WTC11 (cell line): ENCODE data around the gene GPR155. TPM values are rescaled to one million over a fixed set of nuclear protein-coding genes. Genes with fewer than 3 reads are reported as not detected.

ENCODE experiments used
- ATAC-seq: fragments of 200-7000 bp; cut with Tn5 transposase; 2 replicates; pipeline ENCODE4 v1.10.0; 2021; ENCODE audit warnings: mild to moderate bottlenecking, moderate library complexity
- CTCF ChIA-PET: fragments of 300-600 bp; sonication (Branson Sonifier 250); formaldehyde crosslinking; loops from one replicate; lab custom pipeline; 2021; ENCODE audit warnings: antibody characterized with exemption; lab: Charles Lee
- POLR2A ChIA-PET: fragments of 350-600 bp; sonication (Branson Sonifier 250); formaldehyde crosslinking; loops from one replicate; lab custom pipeline; 2021; ENCODE audit warnings: antibody characterized with exemption; lab: Charles Lee
- DNase-seq: peaks from one replicate; pipeline ENCODE4 v3.0.0; 2021; ENCODE audit warnings: low spot score
- H3K27ac Mint-ChIP-seq: 2 replicates; pipeline ENCODE4 v1.8.0; 2021; ENCODE audit warnings: mixed read lengths
- H3K27me3 Mint-ChIP-seq: 2 replicates; pipeline ENCODE4 v1.8.0; 2021; ENCODE audit warnings: low read depth, mild to moderate bottlenecking, moderate library complexity, mixed read lengths
- H3K36me3 Mint-ChIP-seq: 2 replicates; pipeline ENCODE4 v1.8.0; 2021; ENCODE audit warnings: mixed read lengths
- H3K4me1 Mint-ChIP-seq: 2 replicates; pipeline ENCODE4 v1.8.0; 2022; ENCODE audit warnings: mixed read lengths
- H3K4me3 Mint-ChIP-seq: 2 replicates; pipeline ENCODE4 v1.8.0; 2021; ENCODE audit warnings: mild to moderate bottlenecking, moderate library complexity, mixed read lengths
- H3K9me3 Mint-ChIP-seq: 2 replicates; pipeline ENCODE4 v1.8.0; 2021; ENCODE audit warnings: mixed read lengths
- AFF4 ChIP-seq: sonication (generic); formaldehyde crosslinking; IDR thresholded peaks from 2 replicates; pipeline ENCODE4 v1.8.1; 2023; ENCODE audit warnings: mild to moderate bottlenecking, missing genetic modification reagents, borderline replicate concordance
- AR ChIP-seq: fragments of 250-450 bp; sonication (Bioruptor Pico); IDR thresholded peaks from 2 replicates; pipeline ENCODE4 v1.9.0; 2021; ENCODE audit warnings: mild to moderate bottlenecking
- ATF2 ChIP-seq: sonication (generic); formaldehyde crosslinking; IDR thresholded peaks from 2 replicates; pipeline ENCODE4 v1.8.1; 2022; ENCODE audit warnings: low read depth, missing genetic modification reagents, borderline replicate concordance
- JAZF1 ChIP-seq: fragments of 250-450 bp; sonication (Bioruptor Pico); IDR thresholded peaks from 2 replicates; pipeline ENCODE4 v1.9.0; 2021; ENCODE audit warnings: moderate library complexity, mild to moderate bottlenecking, inconsistent platforms
- KAT7 ChIP-seq: sonication (generic); formaldehyde crosslinking; IDR thresholded peaks from 2 replicates; pipeline ENCODE4 v1.8.1; 2023; ENCODE audit warnings: missing genetic modification reagents, mild to moderate bottlenecking, borderline replicate concordance
- MAX ChIP-seq: sonication (generic); formaldehyde crosslinking; IDR thresholded peaks from 2 replicates; pipeline ENCODE4 v1.8.0; 2022; ENCODE audit warnings: mild to moderate bottlenecking, missing genetic modification reagents
- NR2C2 ChIP-seq: sonication (generic); formaldehyde crosslinking; IDR thresholded peaks from 2 replicates; pipeline ENCODE4 v1.8.0; 2022; ENCODE audit warnings: mild to moderate bottlenecking, missing genetic modification reagents
- SP1 ChIP-seq: sonication (generic); formaldehyde crosslinking; conservative IDR thresholded peaks from 2 replicates; pipeline ENCODE4 v1.8.1; 2022; ENCODE audit warnings: missing genetic modification reagents
- ZBTB43 ChIP-seq: sonication (generic); formaldehyde crosslinking; IDR thresholded peaks from 2 replicates; pipeline ENCODE4 v1.8.1; 2023; ENCODE audit warnings: mild to moderate bottlenecking, missing genetic modification reagents
- ZMAT4 ChIP-seq: fragments of 250-450 bp; sonication (Bioruptor Pico); IDR thresholded peaks from 2 replicates; pipeline ENCODE4 v1.9.0; 2021; ENCODE audit warnings: mild to moderate bottlenecking
- ZNF121 ChIP-seq: sonication (generic); formaldehyde crosslinking; IDR thresholded peaks from 2 replicates; pipeline ENCODE4 v1.8.0; 2023; ENCODE audit warnings: missing genetic modification reagents
- ZNF232 ChIP-seq: sonication (generic); formaldehyde crosslinking; IDR thresholded peaks from 2 replicates; pipeline ENCODE4 v1.8.0; 2022; ENCODE audit warnings: mild to moderate bottlenecking, missing genetic modification reagents
- ZNF396 ChIP-seq: fragments of 250-450 bp; sonication (Bioruptor Pico); IDR thresholded peaks from 2 replicates; pipeline ENCODE4 v1.8.0; 2021; ENCODE audit warnings: mild to moderate bottlenecking, moderate library complexity, borderline replicate concordance
- total RNA-seq: library from RNA; stranded (reverse); gene quantifications from 3 replicates; pipeline ENCODE4 v1.2.3, GENCODE V29; 2021

The GPR155 gene
- total RNA-seq, 1 experiment from 2014 or later, result 0.74 TPM

- TF ChIP-seq AFF4 (no peak), AR (CRISPR knock-in tag) (no peak)
Observed at GRCh38 chr2:174436351-174436750, 50.5 kb downstream of the GPR155 start (continued).

GRCh38 chr2:174431902-174432301 lies 54.9 kb downstream of the GPR155 start:
- ChIA-PET CTCF (no interaction called here), POLR2A (no interaction called here)
- DNase-seq, result no peak
- Mint-ChIP-seq H3K4me3 (no peak overlapping the region), H3K36me3 (peaks cover 20% of the 10 kb centered on the region), H3K9me3 (peaks cover 13% of the 10 kb centered on the region), H3K4me1 (no peaks in the 10 kb centered on the region), H3K27me3 (no peaks in the 10 kb centered on the region), H3K27ac (no peak overlapping the region)
- ATAC-seq, result no peak
- TF ChIP-seq ZNF121 (CRISPR knock-in tag) (no peak), SP1 (CRISPR knock-in tag) (no peak), ZNF232 (CRISPR knock-in tag) (no peak), ATF2 (no peak), ZMAT4 (CRISPR knock-in tag) (no peak)

GRCh38 chr2:174430066-174430465 lies 56.8 kb downstream of the GPR155 start:
- ATAC-seq, result no peak
- CTCF ChIA-PET, result no interaction called here
- Mint-ChIP-seq H3K27ac (no peak overlapping the region), H3K36me3 (peaks cover 20% of the 10 kb centered on the region), H3K27me3 (no peaks in the 10 kb centered on the region), H3K9me3 (peaks cover 13% of the 10 kb centered on the region), H3K4me1 (no peaks in the 10 kb centered on the region), H3K4me3 (no peak overlapping the region)
- POLR2A ChIA-PET, result no interaction called here
- no peak for TF ChIP-seq JAZF1 (CRISPR knock-in tag)
- no peak for TF ChIP-seq NR2C2 (CRISPR knock-in tag)
- no peak for TF ChIP-seq MAX (CRISPR knock-in tag)
- TF ChIP-seq KAT7 (CRISPR knock-in tag), result no peak
- TF ChIP-seq ZNF396 (CRISPR knock-in tag), result no peak
- TF ChIP-seq ZBTB43 (CRISPR knock-in tag), result no peak
- DNase-seq, result no peak
